Measurements from ENCODE around the gene NEGR1. TPM values are rescaled to one million over a fixed set of nuclear protein-coding genes. Genes with fewer than 3 reads are reported as not detected.

The NEGR1 gene
- total RNA-seq = 3.0 and 9.2 TPM in 2 replicates

GRCh38 chr1:72282271-72283021, at the start of gene NEGR1:
Gene NEGR1 (minus strand): TSS chr1:72282539.

Measured in pericardium fibroblast (primary cell).